ENCODE data around the gene PAPLN.

PAPLN gene

GRCh38 chr14:73230051-73230450 is 7.3 kb upstream of the PAPLN start:
- DNase-seq (ENCODE audit: low read depth) = no peak

DNA sequence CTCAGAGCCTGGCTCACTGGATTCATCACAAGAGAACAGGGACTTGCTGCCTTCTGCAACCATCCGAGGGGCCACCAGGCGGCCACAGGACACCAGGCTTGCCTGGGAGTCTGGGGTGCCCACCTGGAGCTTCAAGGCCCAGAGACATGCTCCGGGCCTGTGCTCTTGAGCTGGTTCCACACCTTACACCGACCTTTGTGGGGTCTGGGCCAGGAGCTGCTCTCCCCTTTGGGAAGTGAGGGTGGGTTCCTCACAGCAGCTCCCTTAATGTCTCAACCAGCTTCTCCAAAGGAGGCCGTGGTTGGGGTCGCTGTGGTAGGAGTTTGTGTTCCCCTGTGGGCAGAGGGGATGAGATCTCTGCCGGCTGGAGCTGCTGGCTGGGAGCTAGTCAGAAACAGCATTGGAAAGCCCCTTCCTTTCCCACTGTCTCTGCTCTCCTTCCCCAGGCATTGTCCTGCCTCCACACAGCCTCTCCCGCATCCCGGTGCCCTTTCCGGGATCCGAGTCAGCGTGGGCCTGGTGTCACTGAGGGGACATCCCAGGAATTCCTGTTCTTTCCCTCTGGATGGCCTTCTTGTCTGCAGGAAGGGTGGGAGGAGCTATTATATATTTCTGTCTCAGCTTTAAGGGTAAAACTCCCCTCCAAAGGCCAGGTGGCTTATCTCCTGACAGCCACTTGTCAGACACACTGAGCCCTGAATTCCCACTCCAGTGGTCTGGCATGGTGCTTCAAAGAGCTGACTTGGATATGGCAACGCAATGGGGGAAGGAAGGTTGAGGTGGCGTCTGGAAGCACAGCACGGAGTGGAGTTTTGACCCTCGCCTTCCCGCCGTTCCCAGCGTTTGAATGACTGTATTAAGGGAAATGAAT is 5.1 kb upstream of the PAPLN start:
- DNase-seq (ENCODE audit: low read depth) = no peak

DNA sequence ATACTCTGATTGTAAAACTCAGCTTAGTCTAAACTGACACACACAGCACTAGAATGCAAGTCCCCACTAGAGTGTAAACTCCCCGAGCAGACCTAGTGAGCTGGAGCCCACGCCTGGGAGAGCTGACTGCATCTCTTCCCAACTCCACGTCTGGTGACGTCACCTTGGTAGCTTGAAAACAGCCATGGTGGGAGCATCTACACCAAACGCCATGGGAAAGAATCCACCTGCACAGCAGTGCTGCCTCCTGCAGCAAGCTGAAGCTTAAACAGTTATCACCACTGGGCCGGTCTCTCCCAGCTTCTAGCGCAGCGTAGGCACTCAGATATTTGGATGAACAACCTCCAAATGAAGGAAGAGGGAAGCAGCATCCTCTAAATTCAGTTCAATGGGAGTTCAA is 4.3 kb upstream of the PAPLN start:
- no peak for DNase-seq (ENCODE audit: low read depth)

- DNase-seq (ENCODE audit: low read depth) = no peak
These were observed 3.7 kb upstream of the PAPLN start for GRCh38 chr14:73233564-73233963.

DNA sequence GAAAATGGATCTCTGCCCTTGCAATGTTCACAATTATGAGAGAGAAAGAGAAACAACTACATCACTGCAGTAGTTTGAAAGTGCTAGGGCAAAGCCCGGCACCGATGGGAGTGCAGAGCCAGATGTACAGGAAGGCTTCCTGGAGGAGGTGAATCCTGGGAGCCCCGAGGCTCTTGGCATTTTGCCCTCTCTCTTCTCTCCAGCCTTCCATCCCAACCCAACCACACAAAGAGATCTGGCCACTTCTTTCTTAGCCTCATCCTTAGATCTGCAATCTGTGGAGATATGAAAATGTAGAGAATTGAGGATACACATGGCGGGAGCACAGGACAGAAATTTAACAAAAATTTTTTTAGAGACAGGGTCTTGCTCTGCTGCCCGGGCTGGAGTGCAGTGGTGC is 3.3 kb upstream of the PAPLN start:
- DNase-seq (ENCODE audit: low read depth) = no peak

- DNase-seq (ENCODE audit: low read depth) = no peak
These were observed 2.5 kb upstream of the PAPLN start for GRCh38 chr14:73234586-73235394.

- DNase-seq (ENCODE audit: low read depth) = no peak
These were observed 1.7 kb upstream of the PAPLN start for GRCh38 chr14:73235531-73236155.

- no peak for DNase-seq (ENCODE audit: low read depth)
These were observed 1.1 kb upstream of the PAPLN start for GRCh38 chr14:73236157-73236556.

GRCh38 chr14:73236752-73237218 is 521 bp upstream of the PAPLN start:
- DNase-seq (ENCODE audit: low read depth) = no peak

GRCh38 chr14:73237786-73238423 is 599 bp downstream of the PAPLN start:
- no peak for DNase-seq (ENCODE audit: low read depth)

DNA sequence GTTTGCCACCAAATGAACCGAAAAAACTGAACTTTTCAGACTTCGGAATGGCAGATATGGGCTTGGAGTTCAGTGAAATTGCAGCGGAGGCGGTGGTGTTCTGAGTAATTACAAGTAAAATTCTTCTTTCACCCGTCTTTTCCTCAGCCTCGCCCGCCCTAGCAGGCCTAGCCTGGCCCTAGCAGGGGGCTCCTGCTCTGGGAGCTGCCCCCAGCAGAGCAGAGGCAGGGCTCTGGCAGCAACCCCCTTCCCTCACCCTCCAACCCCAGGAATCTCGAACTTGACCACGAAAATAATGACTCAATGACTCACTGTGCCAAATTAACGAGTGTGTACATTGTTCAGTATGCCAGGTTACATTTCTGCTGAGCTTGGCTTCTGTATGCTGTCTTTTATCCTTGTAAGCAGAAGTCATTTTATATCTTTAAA is 1.1 kb downstream of the PAPLN start:
- DNase-seq (ENCODE audit: low read depth) = peak; percentile 87

DNA sequence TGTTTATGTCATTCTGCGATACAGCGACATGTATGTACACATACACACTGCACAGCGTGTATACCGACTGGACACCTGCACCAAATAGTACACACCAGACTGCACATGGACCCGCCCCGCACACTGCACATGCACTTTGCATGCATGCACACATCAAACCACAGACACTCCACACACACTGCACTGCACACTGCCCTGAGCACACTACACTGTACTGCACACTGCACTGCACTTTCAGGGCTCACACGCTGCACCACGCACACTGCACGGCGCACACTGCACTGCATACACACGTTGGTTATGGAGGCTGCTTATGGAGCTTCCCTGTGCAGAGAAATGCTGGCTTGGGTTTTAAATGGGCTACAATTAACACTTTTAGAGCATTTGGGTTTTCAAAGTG is 1.6 kb downstream of the PAPLN start:
- no peak for DNase-seq (ENCODE audit: low read depth)

DNA sequence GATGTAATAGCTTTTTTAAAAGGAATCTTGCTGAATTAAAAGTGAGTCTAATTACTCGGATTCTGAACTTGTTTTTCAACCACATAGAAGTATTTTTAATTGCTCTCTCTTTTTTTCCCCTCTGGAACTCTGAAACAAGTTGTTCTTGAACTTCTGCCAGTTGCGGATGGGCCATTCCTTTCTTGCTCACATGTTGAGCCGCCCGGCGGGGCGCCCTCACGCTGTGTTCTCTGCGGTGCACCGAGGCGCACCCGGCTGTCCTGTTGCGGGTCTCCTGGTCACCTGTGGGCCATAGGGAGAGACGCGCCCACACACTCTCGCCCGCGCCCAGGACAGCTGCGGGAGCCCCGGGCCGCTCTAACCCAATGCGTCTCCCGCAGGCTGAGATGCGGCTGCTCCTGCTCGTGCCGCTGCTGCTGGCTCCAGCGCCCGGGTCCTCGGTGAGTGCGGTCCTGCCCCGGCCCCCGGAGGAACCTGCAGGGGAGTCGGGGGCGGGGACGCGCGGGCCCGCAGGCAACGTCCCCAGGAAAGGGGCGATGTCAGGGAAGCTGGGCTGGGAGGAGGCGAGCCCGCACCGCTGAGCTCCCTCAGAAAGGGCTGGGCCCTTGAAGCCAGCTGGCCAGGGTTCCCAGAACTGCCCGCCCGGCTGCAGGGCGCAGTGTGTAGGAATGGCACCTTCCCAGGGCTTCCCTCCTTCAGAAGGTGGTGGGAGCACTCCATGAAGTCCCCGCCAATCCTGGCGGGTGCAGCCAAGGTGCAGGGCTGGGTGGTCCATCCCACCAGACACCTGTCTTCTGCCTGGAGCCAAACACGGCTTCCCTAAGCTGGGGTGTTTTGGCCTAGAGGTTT is 2.3 kb downstream of the PAPLN start:
- peak; percentile 85 for DNase-seq (ENCODE audit: low read depth)

GRCh38 chr14:73240816-73241480 is 3.6 kb downstream of the PAPLN start:
- DNase-seq (ENCODE audit: low read depth) = no peak

- no peak for DNase-seq (ENCODE audit: low read depth)
These were observed 4.3 kb downstream of the PAPLN start for GRCh38 chr14:73241481-73242165.

- DNase-seq (ENCODE audit: low read depth) = no peak
These were observed 5.1 kb downstream of the PAPLN start for GRCh38 chr14:73242357-73242901.

DNA sequence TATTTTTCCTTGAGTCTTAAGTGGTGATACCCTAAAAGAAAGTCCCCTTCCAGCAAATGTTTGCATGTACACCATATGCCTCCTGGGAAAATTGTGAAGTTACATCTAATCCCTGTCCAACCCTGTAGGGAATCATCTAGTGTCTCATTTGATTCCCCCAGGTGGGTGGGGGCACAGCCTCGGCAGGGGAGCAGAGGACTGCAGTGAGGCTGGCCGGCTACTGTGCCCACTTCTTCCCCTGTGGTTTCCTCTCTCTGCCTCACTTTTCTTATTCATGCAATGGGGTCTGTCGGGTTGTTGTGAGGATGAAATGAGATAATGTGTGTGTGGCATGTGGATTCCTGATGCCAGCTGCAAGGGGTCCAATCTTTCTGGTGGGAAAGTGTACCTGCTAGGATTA is 6.0 kb downstream of the PAPLN start:
- no peak for DNase-seq (ENCODE audit: low read depth)

GRCh38 chr14:73243748-73244147 is 6.4 kb downstream of the PAPLN start:
- DNase-seq (ENCODE audit: low read depth) = no peak

DNA sequence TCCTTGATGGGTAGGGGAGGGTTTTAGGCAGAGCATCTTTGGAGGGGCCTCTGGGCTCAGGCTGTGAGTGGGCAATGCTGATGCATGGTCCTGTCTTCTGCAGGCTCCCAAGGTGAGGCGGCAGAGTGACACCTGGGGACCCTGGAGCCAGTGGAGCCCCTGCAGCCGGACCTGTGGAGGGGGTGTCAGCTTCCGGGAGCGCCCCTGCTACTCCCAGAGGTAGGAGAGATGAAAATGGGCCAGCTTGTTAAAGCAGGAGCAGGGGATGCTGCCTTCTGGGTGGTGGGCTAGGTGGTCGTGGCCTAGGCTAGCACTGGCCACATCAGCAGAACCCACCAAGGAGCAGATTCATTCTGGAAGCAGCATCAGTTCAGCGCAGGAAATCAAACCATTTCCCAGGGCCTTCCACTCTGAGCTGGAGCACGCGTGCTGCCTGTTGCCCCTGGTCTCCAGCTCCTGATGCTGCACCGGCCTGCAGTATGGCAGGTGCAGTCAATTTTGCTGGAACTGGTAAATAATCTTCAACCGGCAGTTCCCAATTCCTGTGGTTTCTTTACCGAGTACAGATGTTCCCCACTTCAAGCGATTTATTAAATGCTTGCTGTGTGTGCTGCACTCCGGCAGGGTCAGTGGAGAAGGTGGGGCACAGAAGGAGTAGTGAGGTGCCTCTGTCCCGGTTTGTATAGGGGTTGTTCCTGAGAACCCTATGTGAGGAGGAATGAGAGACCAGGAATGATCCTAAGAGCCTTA is 7.4 kb downstream of the PAPLN start:
- DNase-seq (ENCODE audit: low read depth) = no peak
